ENCODE results near the gene GINS2.

Gene GINS2

DNA sequence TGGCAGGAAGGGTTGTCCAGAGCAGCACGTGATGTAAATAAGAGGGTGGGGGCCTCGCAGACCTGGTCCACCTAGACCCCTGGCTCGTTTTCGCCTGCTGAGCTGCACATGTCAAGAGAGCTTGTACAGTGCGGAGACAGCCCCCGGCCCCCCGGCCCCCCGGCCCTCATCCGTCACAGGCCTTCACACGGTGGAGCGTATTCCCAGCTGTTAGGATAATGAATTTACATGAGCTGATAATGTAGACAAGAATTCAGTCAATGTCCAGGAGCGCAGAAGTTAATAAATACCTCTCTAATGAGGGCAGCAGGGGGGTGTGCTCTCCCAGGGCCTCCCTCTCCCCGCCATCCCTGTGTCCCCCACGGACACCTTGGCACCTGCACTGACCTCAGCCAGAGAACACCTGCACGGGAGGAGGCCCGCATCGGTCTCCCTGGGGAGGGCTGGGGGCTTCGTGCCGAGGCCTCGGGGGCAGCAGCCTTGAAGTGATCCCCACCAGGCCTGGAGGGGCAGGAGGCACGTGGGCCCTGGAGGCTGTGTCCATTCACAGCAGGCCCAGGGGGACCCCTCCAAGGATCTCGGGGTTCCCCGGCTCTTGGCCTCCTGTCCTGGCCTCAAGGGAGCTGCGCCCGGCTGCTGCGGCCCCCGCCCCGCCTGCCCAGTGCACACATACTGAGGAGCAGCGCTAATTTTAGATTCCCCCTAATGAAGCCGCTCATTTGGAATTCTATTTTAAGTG is 61.1 kb downstream of the GINS2 start:
- H3K9me3 ChIP-seq (ENCODE audit: insufficient read depth, low read depth, low read length): peaks cover 6% of the 10 kb centered on the region; the same call in 1 of the 2 replicates
- TF ChIP-seq, protein P1, sequence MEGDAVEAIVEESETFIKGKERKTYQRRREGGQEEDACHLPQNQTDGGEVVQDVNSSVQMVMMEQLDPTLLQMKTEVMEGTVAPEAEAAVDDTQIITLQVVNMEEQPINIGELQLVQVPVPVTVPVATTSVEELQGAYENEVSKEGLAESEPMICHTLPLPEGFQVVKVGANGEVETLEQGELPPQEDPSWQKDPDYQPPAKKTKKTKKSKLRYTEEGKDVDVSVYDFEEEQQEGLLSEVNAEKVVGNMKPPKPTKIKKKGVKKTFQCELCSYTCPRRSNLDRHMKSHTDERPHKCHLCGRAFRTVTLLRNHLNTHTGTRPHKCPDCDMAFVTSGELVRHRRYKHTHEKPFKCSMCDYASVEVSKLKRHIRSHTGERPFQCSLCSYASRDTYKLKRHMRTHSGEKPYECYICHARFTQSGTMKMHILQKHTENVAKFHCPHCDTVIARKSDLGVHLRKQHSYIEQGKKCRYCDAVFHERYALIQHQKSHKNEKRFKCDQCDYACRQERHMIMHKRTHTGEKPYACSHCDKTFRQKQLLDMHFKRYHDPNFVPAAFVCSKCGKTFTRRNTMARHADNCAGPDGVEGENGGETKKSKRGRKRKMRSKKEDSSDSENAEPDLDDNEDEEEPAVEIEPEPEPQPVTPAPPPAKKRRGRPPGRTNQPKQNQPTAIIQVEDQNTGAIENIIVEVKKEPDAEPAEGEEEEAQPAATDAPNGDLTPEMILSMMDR (conservative IDR thresholded peaks at IDR 0.05; ENCODE audit: low read length): no peak
- TF ChIP-seq EZH2phosphoT487 (IDR thresholded peaks at IDR 0.05; ENCODE audit: borderline replicate concordance): no peak
- peaks cover 100% of the 10 kb centered on the region for H4K20me1 ChIP-seq (ENCODE audit: insufficient read depth, low read length, poor library complexity, severe bottlenecking)
- no peak overlapping the region for H3K4me3 ChIP-seq (ENCODE audit: low read length, poor library complexity, severe bottlenecking)
- H3K36me3 ChIP-seq (ENCODE audit: insufficient read depth, low read length): peaks cover 84% of the 10 kb centered on the region; the same call in 1 of the 2 replicates
- H3K4me2 ChIP-seq (ENCODE audit: low read depth, low read length, poor library complexity, severe bottlenecking): no peak overlapping the region
- H2AFZ ChIP-seq (ENCODE audit: low read length): no peak overlapping the region
- H3K9ac ChIP-seq (ENCODE audit: low read depth, low read length, poor library complexity, severe bottlenecking): no peak overlapping the region
- H3K9me2 ChIP-seq (replicated peaks; ENCODE audit: low read depth, low read length): no peaks in the 10 kb centered on the region
- no peaks in the 10 kb centered on the region for H3K27me3 ChIP-seq (ENCODE audit: insufficient read depth, low read length, poor library complexity, severe bottlenecking)
- no peaks in the 10 kb centered on the region for H3K4me1 ChIP-seq (ENCODE audit: insufficient read depth, low read length, poor library complexity, severe bottlenecking)
- H3F3A ChIP-seq (ENCODE audit: low read depth): no peaks in the 10 kb centered on the region
- peaks cover 100% of the 10 kb centered on the region for H3K79me2 ChIP-seq (ENCODE audit: insufficient read depth, low read length)

DNA sequence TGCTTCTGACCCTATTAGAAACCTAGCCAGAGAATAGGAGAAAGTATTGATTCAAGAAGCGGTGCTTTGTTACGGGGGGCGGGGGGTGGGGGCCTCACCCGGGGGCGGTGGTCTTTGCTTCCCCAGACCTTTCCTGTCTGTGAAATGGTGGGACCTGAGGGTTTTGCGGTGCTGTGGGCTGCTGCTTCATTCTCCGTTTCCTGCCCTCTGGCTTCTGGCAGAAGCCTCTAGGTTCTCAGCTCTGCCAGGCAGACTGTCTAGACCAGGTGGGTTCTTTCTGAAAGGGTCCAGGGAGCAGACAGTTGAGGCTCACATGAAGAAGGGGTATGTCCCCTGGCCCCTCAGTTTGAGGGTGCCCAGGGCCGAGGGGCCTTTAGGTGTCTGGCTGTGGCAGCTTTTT is 61.7 kb downstream of the GINS2 start:
- H3K9ac ChIP-seq (ENCODE audit: low read depth, low read length, poor library complexity, severe bottlenecking): no peak overlapping the region
- H3K9me2 ChIP-seq (replicated peaks; ENCODE audit: low read depth, low read length): no peaks in the 10 kb centered on the region
- H3K79me2 ChIP-seq (ENCODE audit: insufficient read depth, low read length): peaks cover 100% of the 10 kb centered on the region
- H3F3A ChIP-seq (ENCODE audit: low read depth): no peaks in the 10 kb centered on the region
- H3K4me3 ChIP-seq (ENCODE audit: low read length, poor library complexity, severe bottlenecking): no peak overlapping the region
- H3K4me1 ChIP-seq (ENCODE audit: insufficient read depth, low read length, poor library complexity, severe bottlenecking): no peaks in the 10 kb centered on the region
- no peaks in the 10 kb centered on the region for H3K27me3 ChIP-seq (ENCODE audit: insufficient read depth, low read length, poor library complexity, severe bottlenecking)
- peaks cover 100% of the 10 kb centered on the region for H4K20me1 ChIP-seq (ENCODE audit: insufficient read depth, low read length, poor library complexity, severe bottlenecking)
- no peak overlapping the region for H2AFZ ChIP-seq (ENCODE audit: low read length)
- H3K9me3 ChIP-seq (ENCODE audit: insufficient read depth, low read depth, low read length): peaks cover 6% of the 10 kb centered on the region; the same call in 1 of the 2 replicates
- peaks cover 83% of the 10 kb centered on the region; the same call in 1 of the 2 replicates for H3K36me3 ChIP-seq (ENCODE audit: insufficient read depth, low read length)
- H3K4me2 ChIP-seq (ENCODE audit: low read depth, low read length, poor library complexity, severe bottlenecking): no peak overlapping the region
- no peak for TF ChIP-seq EZH2phosphoT487 (IDR thresholded peaks at IDR 0.05; ENCODE audit: borderline replicate concordance)
- TF ChIP-seq, protein P1 (conservative IDR thresholded peaks at IDR 0.05; ENCODE audit: low read length): no peak
